GM10248 (cell line): ENCODE data around the gene SAMD8.

ENCODE experiments used
- CTCF ChIA-PET: fragments of 300-600 bp; sonication (Branson Sonifier 250); formaldehyde crosslinking; extraction: SDS; loops from one replicate; lab custom pipeline; 2021; ENCODE audit warnings: antibody characterized with exemption; lab: Yijun Ruan, JAX
- POLR2A ChIA-PET: fragments of 350-650 bp; sonication (Branson Sonifier 250); formaldehyde crosslinking; extraction: SDS; loops from one replicate; lab custom pipeline; 2020; ENCODE audit warnings: antibody characterized with exemption; lab: Yijun Ruan, JAX
- DNase-seq: peaks from one replicate; pipeline ENCODE4 v3.0.0; 2012; ENCODE audit errors: extremely low spot score
- TF ChIP-seq, protein P1 (sequence below): IDR thresholded peaks from 2 replicates; pipeline ENCODE4 v1.5.1; 2012; ENCODE audit warnings: mild to moderate bottlenecking, low read depth; ENCODE audit errors: extremely low read depth, missing control alignments, control extremely low read depth

The SAMD8 gene

GRCh38 chr10:75136346-75136745, 24.9 kb downstream of the SAMD8 start:
- no peak for DNase-seq
- TF ChIP-seq, protein P1, sequence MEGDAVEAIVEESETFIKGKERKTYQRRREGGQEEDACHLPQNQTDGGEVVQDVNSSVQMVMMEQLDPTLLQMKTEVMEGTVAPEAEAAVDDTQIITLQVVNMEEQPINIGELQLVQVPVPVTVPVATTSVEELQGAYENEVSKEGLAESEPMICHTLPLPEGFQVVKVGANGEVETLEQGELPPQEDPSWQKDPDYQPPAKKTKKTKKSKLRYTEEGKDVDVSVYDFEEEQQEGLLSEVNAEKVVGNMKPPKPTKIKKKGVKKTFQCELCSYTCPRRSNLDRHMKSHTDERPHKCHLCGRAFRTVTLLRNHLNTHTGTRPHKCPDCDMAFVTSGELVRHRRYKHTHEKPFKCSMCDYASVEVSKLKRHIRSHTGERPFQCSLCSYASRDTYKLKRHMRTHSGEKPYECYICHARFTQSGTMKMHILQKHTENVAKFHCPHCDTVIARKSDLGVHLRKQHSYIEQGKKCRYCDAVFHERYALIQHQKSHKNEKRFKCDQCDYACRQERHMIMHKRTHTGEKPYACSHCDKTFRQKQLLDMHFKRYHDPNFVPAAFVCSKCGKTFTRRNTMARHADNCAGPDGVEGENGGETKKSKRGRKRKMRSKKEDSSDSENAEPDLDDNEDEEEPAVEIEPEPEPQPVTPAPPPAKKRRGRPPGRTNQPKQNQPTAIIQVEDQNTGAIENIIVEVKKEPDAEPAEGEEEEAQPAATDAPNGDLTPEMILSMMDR = no peak
- ChIA-PET POLR2A (interaction anchor here (0.6 kb wide), 1 partner anchor 311 kb away, joined by 3 read pairs; no protein-coding TSS in a partner anchor), CTCF (interaction anchor here (0.7 to 1.8 kb wide), 3 partner anchors 12 to 99 kb away, joined by 3 to 6 read pairs (median 5); partner anchors contain the start of gene COMTD1)

- TF ChIP-seq, protein P1 = no peak
- peak; percentile 30 for DNase-seq
- CTCF ChIA-PET = interaction anchor here (1.8 to 2.0 kb wide), 3 partner anchors 11 to 23 kb away, joined by 4 to 6 read pairs (median 6); no protein-coding TSS in a partner anchor
- POLR2A ChIA-PET = no interaction called here
These were observed 26.3 kb downstream of the SAMD8 start for GRCh38 chr10:75137533-75138438.

- DNase-seq = no peak
- CTCF ChIA-PET = interaction anchor here (0.7 to 1.4 kb wide), 4 partner anchors 11 to 95 kb away, joined by 3 to 4 read pairs (median 3); partner anchors contain the start of gene COMTD1
- POLR2A ChIA-PET = no interaction called here
- TF ChIP-seq, protein P1 = no peak
These were observed 28.8 kb downstream of the SAMD8 start for GRCh38 chr10:75140246-75140645.

GRCh38 chr10:75143353-75143752, 31.9 kb downstream of the SAMD8 start:
- DNase-seq = no peak
- ChIA-PET POLR2A (interaction anchor here (0.6 to 0.7 kb wide), 2 partner anchors 131 to 953 kb away, joined by 5 to 7 read pairs; no protein-coding TSS in a partner anchor), CTCF (interaction anchor here (0.6 to 1.4 kb wide), 4 partner anchors 11 to 34 kb away, joined by 3 to 5 read pairs (median 4); no protein-coding TSS in a partner anchor)
- TF ChIP-seq, protein P1 = no peak

DNA sequence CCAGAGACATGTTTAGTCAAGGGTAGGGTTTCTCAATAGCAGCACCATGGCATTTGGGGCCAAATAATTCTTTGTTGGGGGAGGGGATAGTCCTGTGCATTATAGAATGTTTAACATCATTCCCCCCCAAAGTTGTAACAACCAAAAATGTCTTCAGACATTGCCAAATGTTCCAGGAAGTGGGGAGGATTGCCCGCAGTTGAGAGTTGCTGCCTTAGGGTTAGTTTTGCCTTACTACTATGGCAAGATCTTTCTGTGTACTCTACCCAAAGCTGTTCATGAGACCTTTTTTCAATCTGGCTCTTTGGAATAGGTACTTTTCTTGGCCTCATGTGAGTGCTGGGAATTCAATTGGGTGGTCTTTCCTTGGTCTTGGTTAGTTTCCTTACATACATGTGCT, 34.1 kb downstream of the SAMD8 start:
- DNase-seq = no peak
- ChIA-PET CTCF (interaction anchor here (1.1 kb wide), 1 partner anchor 85 kb away, joined by 4 read pairs; no protein-coding TSS in a partner anchor), POLR2A (no interaction called here)
- TF ChIP-seq, protein P1 = no peak

DNA sequence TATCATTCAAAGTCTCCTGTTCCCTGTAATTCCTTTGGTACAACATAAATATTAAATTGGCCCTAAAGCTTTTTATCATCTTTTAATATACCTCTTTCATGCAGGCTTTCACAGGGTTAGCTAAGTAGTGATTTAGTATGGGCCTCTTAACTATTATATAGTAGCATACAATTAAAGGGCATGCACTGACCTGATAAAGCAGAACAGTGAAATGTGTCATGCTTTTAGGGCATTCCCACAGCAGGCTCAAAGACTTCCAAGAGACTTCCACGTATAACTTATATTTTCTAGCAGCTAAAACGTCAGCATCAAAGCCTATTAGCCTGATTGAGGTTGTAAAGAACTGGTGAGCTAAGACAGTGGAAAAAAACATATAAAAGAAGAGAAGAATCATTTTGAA, 35.3 kb downstream of the SAMD8 start:
- CTCF ChIA-PET = interaction anchor here (1.0 to 1.5 kb wide), 5 partner anchors 16 to 84 kb away, joined by 3 to 7 read pairs (median 4); no protein-coding TSS in a partner anchor
- no peak for DNase-seq
- POLR2A ChIA-PET = no interaction called here
- TF ChIP-seq, protein P1 = no peak
